HCT116 (cell line): Measurements from ENCODE around the gene LAMA1.

Experiments used
- ELF1 ChIP-seq: IDR thresholded peaks from 2 replicates; pipeline ENCODE4 v1.6.1; 2012; ENCODE audit warnings: low read depth, borderline replicate concordance
- EZH2phosphoT487 ChIP-seq: fragments of 200-600 bp; IDR thresholded peaks from 2 replicates; pipeline ENCODE4 v1.6.1; 2018; ENCODE audit warnings: antibody characterized with exemption, borderline replicate concordance
- POLR2A ChIP-seq: IDR thresholded peaks from 2 replicates; pipeline ENCODE4 v1.7.0; 2011; ENCODE audit warnings: borderline replicate concordance; ENCODE audit not compliant: insufficient read depth, insufficient read length; ENCODE audit errors: extremely low read depth
- POLR2AphosphoS5 ChIP-seq: IDR thresholded peaks from 2 replicates; pipeline ENCODE4 v1.6.1; 2011; ENCODE audit warnings: mild to moderate bottlenecking, low read depth, low read length, moderate library complexity
- RAD21 ChIP-seq: IDR thresholded peaks from 2 replicates; pipeline ENCODE4 v1.6.1; 2012; ENCODE audit warnings: low read depth, mild to moderate bottlenecking
- SP1 ChIP-seq: IDR thresholded peaks from 2 replicates; pipeline ENCODE4 v1.6.1; 2012; ENCODE audit warnings: low read depth
- YY1 ChIP-seq: IDR thresholded peaks from 2 replicates; pipeline ENCODE4 v1.6.1; 2011; ENCODE audit warnings: low read length, low read depth, moderate library complexity, mild to moderate bottlenecking; ENCODE audit not compliant: insufficient replicate concordance; ENCODE audit errors: extremely low read depth
- ZFX ChIP-seq: fragments of 450-650 bp; IDR thresholded peaks from 2 replicates; pipeline ENCODE4 v1.6.1; 2017
- ZNF274 ChIP-seq: fragments of 200-500 bp; sonication (Bioruptor generic); IDR thresholded peaks from 2 replicates; pipeline ENCODE4 v1.6.1; 2014; ENCODE audit warnings: mild to moderate bottlenecking, low read depth, low read length, inconsistent platforms
- TF ChIP-seq, protein P1 (sequence below), 3 experiments: fragments of 200-600 bp in 1 of 3; sonication (generic) in 1 of 3; IDR thresholded peaks in 2 of 3; conservative IDR thresholded peaks in 1 of 3; 2 replicates each; pipeline ENCODE4 v1.5.1; 2012 to 2017; ENCODE audit warnings: low read depth in 2 of 3, low read length in 2 of 3, antibody characterized with exemption in 1 of 3, borderline replicate concordance in 1 of 3, control low read depth in 1 of 3, mild to moderate bottlenecking in 1 of 3, mixed read lengths in 1 of 3, mixed run types in 1 of 3, moderate library complexity in 1 of 3; ENCODE audit not compliant: insufficient read depth in 1 of 3
- TF ChIP-seq, protein P2 (sequence below): IDR thresholded peaks from 2 replicates; pipeline ENCODE4 v1.6.1; 2012

DNA sequence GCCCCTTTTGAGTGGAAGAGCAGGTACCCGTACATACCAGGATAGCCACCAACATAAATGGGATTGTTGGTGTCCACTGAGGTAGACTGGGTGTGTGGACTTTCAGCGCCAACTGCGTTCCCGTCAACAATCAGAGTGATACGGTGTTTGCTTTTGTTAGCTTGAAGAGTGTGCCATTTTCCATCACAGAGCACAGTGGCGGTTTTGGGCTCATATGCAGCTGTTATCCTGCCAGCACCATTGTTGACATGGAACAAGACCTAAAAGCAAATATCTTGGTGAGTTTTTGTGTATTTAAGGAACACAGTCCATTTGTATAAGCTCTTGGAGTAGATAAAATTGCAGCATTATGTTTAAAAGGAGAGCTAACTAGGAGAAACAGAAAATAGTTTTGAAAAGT, 174.5 kb downstream of the LAMA1 start:
- no peak for TF ChIP-seq ZNF274
- TF ChIP-seq RAD21, result no peak
- TF ChIP-seq, protein P1, sequence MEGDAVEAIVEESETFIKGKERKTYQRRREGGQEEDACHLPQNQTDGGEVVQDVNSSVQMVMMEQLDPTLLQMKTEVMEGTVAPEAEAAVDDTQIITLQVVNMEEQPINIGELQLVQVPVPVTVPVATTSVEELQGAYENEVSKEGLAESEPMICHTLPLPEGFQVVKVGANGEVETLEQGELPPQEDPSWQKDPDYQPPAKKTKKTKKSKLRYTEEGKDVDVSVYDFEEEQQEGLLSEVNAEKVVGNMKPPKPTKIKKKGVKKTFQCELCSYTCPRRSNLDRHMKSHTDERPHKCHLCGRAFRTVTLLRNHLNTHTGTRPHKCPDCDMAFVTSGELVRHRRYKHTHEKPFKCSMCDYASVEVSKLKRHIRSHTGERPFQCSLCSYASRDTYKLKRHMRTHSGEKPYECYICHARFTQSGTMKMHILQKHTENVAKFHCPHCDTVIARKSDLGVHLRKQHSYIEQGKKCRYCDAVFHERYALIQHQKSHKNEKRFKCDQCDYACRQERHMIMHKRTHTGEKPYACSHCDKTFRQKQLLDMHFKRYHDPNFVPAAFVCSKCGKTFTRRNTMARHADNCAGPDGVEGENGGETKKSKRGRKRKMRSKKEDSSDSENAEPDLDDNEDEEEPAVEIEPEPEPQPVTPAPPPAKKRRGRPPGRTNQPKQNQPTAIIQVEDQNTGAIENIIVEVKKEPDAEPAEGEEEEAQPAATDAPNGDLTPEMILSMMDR (IDR thresholded peaks at IDR 0.05 in 2 of 3, conservative IDR thresholded peaks at IDR 0.05 in 1 of 3; ENCODE audit: borderline replicate concordance in 1 of 3, insufficient read depth in 1 of 3, low read depth in 2 of 3, low read length in 2 of 3), result no peak
- no peak for TF ChIP-seq SP1
- TF ChIP-seq EZH2phosphoT487, result no peak
- no peak for TF ChIP-seq ZFX
- TF ChIP-seq, protein P2, sequence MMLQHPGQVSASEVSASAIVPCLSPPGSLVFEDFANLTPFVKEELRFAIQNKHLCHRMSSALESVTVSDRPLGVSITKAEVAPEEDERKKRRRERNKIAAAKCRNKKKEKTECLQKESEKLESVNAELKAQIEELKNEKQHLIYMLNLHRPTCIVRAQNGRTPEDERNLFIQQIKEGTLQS, result no peak
- TF ChIP-seq POLR2A, result no peak
- TF ChIP-seq POLR2AphosphoS5, result no peak
- TF ChIP-seq YY1, result no peak
- TF ChIP-seq ELF1, result no peak
